ENCODE data around the gene EDN2.

Gene EDN2

GRCh38 chr1:41435570-41436178 lies 48.8 kb downstream of the EDN2 start:
- no peak for DNase-seq

- DNase-seq: no peak
Measured at GRCh38 chr1:41434748-41435449, 49.6 kb downstream of the EDN2 start.

GRCh38 chr1:41434306-41434705 lies 50.2 kb downstream of the EDN2 start:
- DNase-seq: no peak

GRCh38 chr1:41433501-41433900 lies 51.0 kb downstream of the EDN2 start:
- DNase-seq: no peak

GRCh38 chr1:41432481-41433280 lies 51.8 kb downstream of the EDN2 start:
- DNase-seq: peak; percentile 73

- no peak for DNase-seq
Measured at GRCh38 chr1:41431490-41432350, 52.8 kb downstream of the EDN2 start.

- no peak for DNase-seq
Measured at GRCh38 chr1:41430582-41430981, 53.9 kb downstream of the EDN2 start.

GRCh38 chr1:41430069-41430468 lies 54.4 kb downstream of the EDN2 start:
- no peak for DNase-seq

- no peak for DNase-seq
Measured at GRCh38 chr1:41429641-41430035, 54.8 kb downstream of the EDN2 start.
